Measurements from ENCODE around the gene LDLRAD1.
"Not testable (repeated sequence)": the region's sequence is repeated elsewhere in the genome, so short reads cannot be mapped to it uniquely, and the experiment has no call there.

LDLRAD1 gene

DNA sequence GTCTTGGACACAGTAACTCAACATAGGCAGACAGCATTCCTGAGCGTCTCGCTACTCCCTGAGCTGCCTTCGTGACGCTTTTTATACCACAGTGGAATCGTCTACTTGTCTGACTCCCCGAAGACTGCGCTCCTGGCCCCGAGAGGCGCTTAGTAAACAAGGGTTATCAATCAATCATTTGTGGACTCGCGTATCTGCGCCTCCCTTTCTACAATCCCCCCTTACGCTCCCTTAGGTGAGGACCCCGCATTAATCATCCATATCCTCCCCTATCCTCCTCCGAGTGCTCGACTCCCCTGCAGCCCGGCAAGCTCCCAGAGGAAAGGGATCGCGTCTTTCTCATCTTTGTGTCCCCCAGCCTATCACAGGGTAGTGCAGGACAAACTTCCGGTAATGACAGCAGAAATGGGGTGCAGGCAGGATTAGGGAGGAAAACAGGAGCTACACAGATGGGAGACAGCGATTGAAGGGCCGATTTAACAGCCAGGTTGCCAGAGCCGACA, 34.5 kb upstream of the LDLRAD1 start:
- ChIA-PET CTCF (interaction anchor here (0.5 to 0.8 kb wide), 4 partner anchors 29 to 552 kb away, joined by 3 to 4 read pairs (median 3); no protein-coding TSS in a partner anchor), POLR2A (interaction anchor here (0.8 to 2.4 kb wide), 11 partner anchors 9 to 669 kb away, joined by 3 to 7 read pairs (median 3); partner anchors contain the start of genes CYB5RL, IFT25 and MRPL37)
- DNase-seq (ENCODE audit: extremely low spot score) = peak; percentile 37
- TF ChIP-seq, protein P1, sequence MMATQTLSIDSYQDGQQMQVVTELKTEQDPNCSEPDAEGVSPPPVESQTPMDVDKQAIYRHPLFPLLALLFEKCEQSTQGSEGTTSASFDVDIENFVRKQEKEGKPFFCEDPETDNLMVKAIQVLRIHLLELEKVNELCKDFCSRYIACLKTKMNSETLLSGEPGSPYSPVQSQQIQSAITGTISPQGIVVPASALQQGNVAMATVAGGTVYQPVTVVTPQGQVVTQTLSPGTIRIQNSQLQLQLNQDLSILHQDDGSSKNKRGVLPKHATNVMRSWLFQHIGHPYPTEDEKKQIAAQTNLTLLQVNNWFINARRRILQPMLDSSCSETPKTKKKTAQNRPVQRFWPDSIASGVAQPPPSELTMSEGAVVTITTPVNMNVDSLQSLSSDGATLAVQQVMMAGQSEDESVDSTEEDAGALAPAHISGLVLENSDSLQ (IDR thresholded peaks at IDR 0.05) = peak; percentile 54
- no peak for TF ChIP-seq SUZ12 (IDR thresholded peaks at IDR 0.05)

DNA sequence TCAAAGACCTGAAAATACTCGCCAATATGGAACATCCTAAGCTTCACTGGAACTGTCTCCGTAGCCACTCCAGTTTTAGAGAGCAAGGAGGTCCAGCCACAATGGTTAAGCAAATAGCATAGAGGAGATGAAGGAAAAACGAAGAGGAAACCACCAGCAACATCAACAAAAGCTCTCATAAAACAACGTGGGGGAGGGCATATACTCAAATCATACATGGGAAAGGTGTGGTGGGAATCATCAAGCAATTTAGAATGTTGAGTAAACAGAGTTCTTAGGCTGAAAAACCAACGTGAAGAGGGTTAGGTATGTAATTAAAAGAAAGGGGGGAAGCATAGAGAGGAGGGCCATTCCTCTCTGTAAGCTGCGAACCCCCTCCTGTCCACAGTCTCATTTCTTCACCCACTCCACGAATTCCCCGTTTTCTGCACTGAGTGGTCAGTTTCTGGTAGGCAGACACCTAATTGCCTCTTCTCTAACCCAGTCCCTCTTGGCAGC, 34.0 kb upstream of the LDLRAD1 start:
- DNase-seq (ENCODE audit: extremely low spot score) = no peak
- CTCF ChIA-PET = interaction anchor here (0.5 kb wide), 1 partner anchor 113 kb away, joined by 4 read pairs; no protein-coding TSS in a partner anchor
- TF ChIP-seq ELF4 (IDR thresholded peaks at IDR 0.05) (no peak), ARNT (IDR thresholded peaks at IDR 0.05) (no peak), L3MBTL2 (conservative IDR thresholded peaks at IDR 0.05) (no peak), FOXM1 (IDR thresholded peaks at IDR 0.05; ENCODE audit: borderline replicate concordance) (no peak), FOXA1 (IDR thresholded peaks at IDR 0.05) (no peak), LEF1 (IDR thresholded peaks at IDR 0.05; ENCODE audit: borderline replicate concordance) (no peak), BHLHE40 (IDR thresholded peaks at IDR 0.05; ENCODE audit: borderline replicate concordance) (no peak)
- POLR2A ChIA-PET = interaction anchor here (0.8 to 1.6 kb wide), 7 partner anchors 8 to 670 kb away, joined by 3 to 7 read pairs (median 3); partner anchors contain the start of gene IFT25

DNA sequence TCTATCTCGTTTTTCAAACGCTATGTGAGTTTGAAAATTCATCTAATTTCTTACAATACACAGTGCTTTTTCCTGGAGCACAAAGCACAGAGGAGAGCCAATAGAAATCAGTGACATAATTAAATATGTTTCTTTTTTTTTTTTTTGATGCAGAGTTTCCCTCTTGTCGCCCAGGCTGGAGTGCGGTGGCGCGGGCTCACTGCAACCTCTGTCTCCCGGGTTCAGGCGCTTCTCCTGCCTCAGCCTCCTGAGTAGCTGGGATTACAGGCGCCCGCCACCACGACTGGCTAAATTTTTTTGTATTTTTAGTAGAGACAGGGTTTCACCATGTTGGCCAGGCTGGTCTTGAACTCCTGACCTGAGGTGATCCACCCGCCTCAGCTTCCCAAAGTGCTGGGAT, 32.4 kb upstream of the LDLRAD1 start:
- POLR2A ChIA-PET; CTCF ChIA-PET; DNase-seq (ENCODE audit: extremely low spot score): not testable (repeated sequence)

DNA sequence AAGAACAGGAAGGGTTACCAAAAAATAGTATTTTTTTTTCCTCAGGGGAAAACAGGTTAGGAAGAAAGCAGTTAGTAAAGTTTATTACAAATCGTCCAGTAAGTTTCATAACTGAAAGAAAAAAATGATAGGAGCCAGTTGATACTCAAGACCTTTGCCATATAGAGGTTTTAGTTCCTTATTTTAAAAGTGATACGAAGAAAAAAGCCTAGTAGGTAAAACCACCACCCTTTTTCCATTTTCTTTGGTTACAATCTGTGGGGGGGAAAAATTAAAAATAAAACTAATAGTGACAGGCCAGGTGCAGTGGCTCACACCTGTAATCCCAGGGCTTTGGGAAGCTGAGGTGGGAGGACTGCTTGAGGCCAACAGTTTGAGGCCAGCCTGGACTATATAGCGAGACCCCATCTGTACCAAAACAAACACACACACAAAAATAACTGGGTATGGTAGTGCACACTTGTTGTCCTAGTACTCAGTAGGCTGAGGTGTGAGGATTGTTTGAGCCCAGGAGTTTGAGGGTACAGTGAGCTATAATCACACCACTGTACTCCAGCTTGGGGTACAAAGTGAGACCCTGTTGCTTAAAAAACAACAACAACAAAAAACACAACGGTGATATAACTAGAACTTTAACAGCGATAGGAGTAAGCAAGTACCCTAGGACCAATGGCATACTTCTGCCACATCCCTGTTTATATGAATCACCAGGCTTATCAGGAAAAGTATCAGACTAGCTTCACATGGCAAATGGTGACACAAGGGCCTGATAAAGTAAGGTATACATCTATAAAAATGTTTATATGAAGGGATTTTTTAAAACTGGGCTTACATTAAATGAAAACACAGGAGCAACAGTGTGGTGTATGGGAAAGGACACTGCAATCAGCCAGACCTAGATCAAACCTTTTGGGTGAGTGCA, 29.7 kb upstream of the LDLRAD1 start:
- CTCF ChIA-PET = interaction anchor here (0.6 to 1.1 kb wide), 3 partner anchors 19 to 441 kb away, joined by 3 to 5 read pairs (median 3); no protein-coding TSS in a partner anchor
- no peak for TF ChIP-seq LEF1 (IDR thresholded peaks at IDR 0.05; ENCODE audit: borderline replicate concordance)
- TF ChIP-seq SUZ12 (IDR thresholded peaks at IDR 0.05) = no peak
- TF ChIP-seq BHLHE40 (IDR thresholded peaks at IDR 0.05; ENCODE audit: borderline replicate concordance) = no peak
- no peak for TF ChIP-seq FOXA1 (IDR thresholded peaks at IDR 0.05)
- no peak for TF ChIP-seq SP1 (IDR thresholded peaks at IDR 0.05)
- no peak for TF ChIP-seq NFRKB (IDR thresholded peaks at IDR 0.05)
- no peak for TF ChIP-seq HDGF (IDR thresholded peaks at IDR 0.05; ENCODE audit: borderline replicate concordance)
- no peak for TF ChIP-seq FOXK2 (IDR thresholded peaks at IDR 0.05)
- TF ChIP-seq, protein P1 (IDR thresholded peaks at IDR 0.05) = no peak
- TF ChIP-seq L3MBTL2 (conservative IDR thresholded peaks at IDR 0.05) = no peak
- no peak for TF ChIP-seq TARDBP (IDR thresholded peaks at IDR 0.05)
- no peak for TF ChIP-seq ARNT (IDR thresholded peaks at IDR 0.05)
- no peak for TF ChIP-seq ELF4 (IDR thresholded peaks at IDR 0.05)
- no peak for TF ChIP-seq FOXM1 (IDR thresholded peaks at IDR 0.05; ENCODE audit: borderline replicate concordance)
- no peak for TF ChIP-seq CTBP1 (IDR thresholded peaks at IDR 0.05; ENCODE audit: borderline replicate concordance)
- no peak for TF ChIP-seq ZNF384 (IDR thresholded peaks at IDR 0.05)
- DNase-seq (ENCODE audit: extremely low spot score) = no peak
- POLR2A ChIA-PET = no interaction called here

DNA sequence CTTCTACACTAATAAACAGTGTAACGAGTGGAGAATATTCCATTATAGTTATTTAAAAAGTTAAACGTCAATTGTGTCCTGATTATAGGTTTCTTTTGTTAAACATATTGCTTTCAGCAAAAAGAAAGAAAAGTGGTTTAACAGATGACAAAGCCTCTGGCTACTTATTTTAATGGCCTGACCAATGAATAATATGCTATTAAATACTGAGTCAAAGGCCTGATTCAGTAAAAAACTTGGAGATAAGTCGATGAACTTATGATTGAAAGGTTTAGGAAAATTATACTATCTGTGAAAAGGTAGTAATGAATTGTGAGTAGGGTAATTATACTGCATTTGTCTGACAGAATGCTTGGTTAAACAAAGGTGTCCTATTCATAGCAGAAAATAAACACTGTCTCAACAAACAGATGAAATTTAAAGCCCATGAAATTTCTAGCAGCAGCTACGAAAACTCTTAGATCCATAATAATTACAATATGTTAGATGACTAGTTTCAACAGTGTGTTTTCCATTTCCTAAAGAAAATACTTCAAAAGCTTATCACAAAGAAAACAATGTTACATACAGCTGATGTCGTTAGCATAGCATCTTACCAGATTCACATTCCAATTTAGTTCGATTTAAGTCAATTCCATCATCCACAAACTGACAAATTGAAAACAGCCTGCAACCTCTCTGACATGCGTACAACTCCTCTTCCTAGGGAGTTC, 28.8 kb upstream of the LDLRAD1 start:
- POLR2A ChIA-PET = no interaction called here
- no peak for TF ChIP-seq ARNT (IDR thresholded peaks at IDR 0.05)
- TF ChIP-seq FOXK2 (IDR thresholded peaks at IDR 0.05) = no peak
- TF ChIP-seq, protein P1 (IDR thresholded peaks at IDR 0.05) = no peak
- TF ChIP-seq FOXA1 (IDR thresholded peaks at IDR 0.05) = no peak
- TF ChIP-seq FOXM1 (IDR thresholded peaks at IDR 0.05; ENCODE audit: borderline replicate concordance) = no peak
- TF ChIP-seq SUZ12 (IDR thresholded peaks at IDR 0.05) = no peak
- TF ChIP-seq TARDBP (IDR thresholded peaks at IDR 0.05) = no peak
- no peak for TF ChIP-seq LEF1 (IDR thresholded peaks at IDR 0.05; ENCODE audit: borderline replicate concordance)
- no peak for TF ChIP-seq NFRKB (IDR thresholded peaks at IDR 0.05)
- no peak for TF ChIP-seq SP1 (IDR thresholded peaks at IDR 0.05)
- no peak for TF ChIP-seq HDGF (IDR thresholded peaks at IDR 0.05; ENCODE audit: borderline replicate concordance)
- no peak for TF ChIP-seq ELF4 (IDR thresholded peaks at IDR 0.05)
- no peak for TF ChIP-seq CTBP1 (IDR thresholded peaks at IDR 0.05; ENCODE audit: borderline replicate concordance)
- TF ChIP-seq L3MBTL2 (conservative IDR thresholded peaks at IDR 0.05) = no peak
- TF ChIP-seq ZNF384 (IDR thresholded peaks at IDR 0.05) = no peak
- no peak for TF ChIP-seq BHLHE40 (IDR thresholded peaks at IDR 0.05; ENCODE audit: borderline replicate concordance)
- CTCF ChIA-PET = no interaction called here
- DNase-seq (ENCODE audit: extremely low spot score) = no peak

DNA sequence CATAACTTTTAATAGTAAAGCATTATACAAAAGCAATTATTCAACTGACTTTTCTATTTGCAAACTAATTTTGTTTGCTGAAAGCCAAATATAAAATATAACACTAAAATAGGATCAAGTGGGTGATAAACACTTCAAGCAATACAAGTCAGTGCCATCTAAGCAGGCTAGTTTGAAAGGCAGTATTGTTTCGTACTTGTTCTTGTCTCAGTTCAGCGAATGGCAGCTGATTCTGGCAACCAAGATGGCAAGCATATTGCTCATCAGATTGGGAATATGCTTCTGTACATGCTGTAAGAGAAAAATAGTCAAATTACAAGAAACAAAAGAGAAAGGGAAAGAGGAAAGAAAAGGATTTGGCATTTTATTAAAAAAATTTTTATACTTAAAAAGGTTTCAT, 27.5 kb upstream of the LDLRAD1 start:
- ChIA-PET POLR2A (no interaction called here), CTCF (no interaction called here)
- DNase-seq (ENCODE audit: extremely low spot score) = no peak
- TF ChIP-seq FOXK2 (IDR thresholded peaks at IDR 0.05) (no peak), ZNF384 (IDR thresholded peaks at IDR 0.05) (no peak), SP1 (IDR thresholded peaks at IDR 0.05) (no peak), FOXA1 (IDR thresholded peaks at IDR 0.05) (no peak), NFRKB (IDR thresholded peaks at IDR 0.05) (no peak), ARNT (IDR thresholded peaks at IDR 0.05) (no peak), FOXM1 (IDR thresholded peaks at IDR 0.05; ENCODE audit: borderline replicate concordance) (no peak), L3MBTL2 (conservative IDR thresholded peaks at IDR 0.05) (no peak), TARDBP (IDR thresholded peaks at IDR 0.05) (no peak)
- TF ChIP-seq, protein P1 (IDR thresholded peaks at IDR 0.05) = no peak
